HG03439 (cell line): Measurements from ENCODE around the gene ZNF687.
A peak's percentile ranks its signal among the peaks of the same experiment; 100 is the strongest.
"Not testable (repeated sequence)": the region's sequence is repeated elsewhere in the genome, so short reads cannot be mapped to it uniquely, and the experiment has no call there.

ENCODE experiments used
- ATAC-seq: cut with Tn5 transposase; IDR thresholded peaks from one replicate; pipeline ENCODE4 v1.9.1; 2021; ENCODE audit warnings: mild to moderate bottlenecking, moderate library complexity; ENCODE audit not compliant: unreplicated experiment

Gene ZNF687

GRCh38 chr1:151281969-151282882, at the start of gene ZNF687:
Gene ZNF687 (plus strand): TSS chr1:151282299. CDS start chr1:151286292, 3,993 bp downstream.
- ATAC-seq = peak; percentile 83

GRCh38 chr1:151235235-151235634, 46.9 kb upstream of the ZNF687 start:
- no peak for ATAC-seq

GRCh38 chr1:151237678-151238466, 44.2 kb upstream of the ZNF687 start:
- ATAC-seq = no peak

GRCh38 chr1:151238467-151238739, 43.7 kb upstream of the ZNF687 start:
- no peak for ATAC-seq

- ATAC-seq = no peak
These were observed 39.7 kb upstream of the ZNF687 start for GRCh38 chr1:151242442-151242841.

GRCh38 chr1:151243683-151244216, 38.3 kb upstream of the ZNF687 start:
- ATAC-seq = no peak

GRCh38 chr1:151246786-151247185, 35.3 kb upstream of the ZNF687 start:
- no peak for ATAC-seq

GRCh38 chr1:151251656-151252470, 30.2 kb upstream of the ZNF687 start:
- no peak for ATAC-seq

- peak; percentile 86 for ATAC-seq
These were observed 27.6 kb upstream of the ZNF687 start, which contains the start of gene PSMD4 for GRCh38 chr1:151254217-151255213. Gene PSMD4 (plus strand): TSS chr1:151254734. CDS start chr1:151254783, 49 bp downstream.

GRCh38 chr1:151255381-151255780, 26.7 kb upstream of the ZNF687 start:
- ATAC-seq = no peak

- no peak for ATAC-seq
These were observed 22.7 kb upstream of the ZNF687 start for GRCh38 chr1:151259351-151259750.

- ATAC-seq = no peak
These were observed 16.5 kb upstream of the ZNF687 start for GRCh38 chr1:151265446-151266236.

GRCh38 chr1:151266315-151266714, 15.8 kb upstream of the ZNF687 start:
- ATAC-seq = no peak

GRCh38 chr1:151266821-151267220, 15.3 kb upstream of the ZNF687 start:
- ATAC-seq = no peak

- ATAC-seq = no peak
These were observed 14.3 kb upstream of the ZNF687 start for GRCh38 chr1:151267760-151268159.

- no peak for ATAC-seq
These were observed 8.1 kb upstream of the ZNF687 start for GRCh38 chr1:151273924-151274466.

- ATAC-seq = not testable (repeated sequence)
These were observed 6.8 kb upstream of the ZNF687 start for GRCh38 chr1:151275341-151275740.

GRCh38 chr1:151277249-151277648, 4.8 kb upstream of the ZNF687 start:
- ATAC-seq = no peak
